Smooth muscle cell (in vitro differentiated cells): ENCODE measurements around the gene RPS6KC1. TPM values are rescaled to one million over a fixed set of nuclear protein-coding genes. Genes with fewer than 3 reads are reported as not detected.

ENCODE experiments used
- DNase-seq: peaks from one replicate; lab custom pipeline; 2025; ENCODE audit not compliant: unreplicated experiment; lab: John Stamatoyannopoulos, UW
- H2AFZ ChIP-seq: fragments of 200-600 bp; sonication (generic); 2 replicates; pipeline ENCODE4 v1.6.0; 2016; ENCODE audit warnings: antibody characterized with exemption, low read depth, mild to moderate bottlenecking
- H3F3A ChIP-seq: fragments of 200-600 bp; sonication (generic); 2 replicates; pipeline ENCODE4 v1.6.0; 2017; ENCODE audit warnings: antibody characterized with exemption, low read depth
- H3K27ac ChIP-seq: fragments of 200-600 bp; sonication (generic); 2 replicates; pipeline ENCODE4 v1.5.1; 2016; ENCODE audit warnings: low read depth, mild to moderate bottlenecking
- H3K27me3 ChIP-seq: fragments of 200-600 bp; sonication (generic); 2 replicates; pipeline ENCODE4 v1.6.1; 2016; ENCODE audit warnings: low read depth, mild to moderate bottlenecking
- H3K36me3 ChIP-seq: fragments of 200-600 bp; sonication (generic); 2 replicates; pipeline ENCODE4 v1.5.1; 2016; ENCODE audit warnings: low read depth
- H3K4me1 ChIP-seq: fragments of 200-600 bp; sonication (generic); 2 replicates; pipeline ENCODE4 v1.5.1; 2016; ENCODE audit warnings: low read depth
- H3K4me2 ChIP-seq: fragments of 200-600 bp; sonication (generic); 2 replicates; pipeline ENCODE4 v1.6.0; 2016; ENCODE audit warnings: mild to moderate bottlenecking
- H3K4me3 ChIP-seq: fragments of 200-600 bp; sonication (generic); 2 replicates; pipeline ENCODE4 v1.5.1; 2016; ENCODE audit warnings: mild to moderate bottlenecking
- H3K79me2 ChIP-seq: fragments of 200-600 bp; sonication (generic); 2 replicates; pipeline ENCODE4 v1.6.0; 2016; ENCODE audit warnings: low read depth, mild to moderate bottlenecking
- H3K9ac ChIP-seq: fragments of 200-600 bp; sonication (generic); 2 replicates; pipeline ENCODE4 v1.6.0; 2016; ENCODE audit warnings: low read depth
- H3K9me3 ChIP-seq: fragments of 200-600 bp; sonication (generic); replicated peaks from 2 replicates; pipeline ENCODE4 v1.5.1; 2016; ENCODE audit warnings: low read depth
- H4K20me1 ChIP-seq: fragments of 200-600 bp; sonication (generic); 2 replicates; pipeline ENCODE4 v1.6.0; 2016; ENCODE audit warnings: low read depth
- CTCF ChIP-seq: fragments of 200-600 bp; sonication (generic); IDR thresholded peaks from 2 replicates; pipeline ENCODE4 v1.5.1; 2017; ENCODE audit warnings: borderline replicate concordance, mild to moderate bottlenecking, antibody characterized with exemption; ENCODE audit not compliant: insufficient read depth, poor library complexity, severe bottlenecking
- WGBS: methylation state at CpG from one replicate; pipeline ENCODE4 v1.1.7; 2016; ENCODE audit warnings: low lambda C conversion rate; 5-methylcytosine and 5-hydroxymethylcytosine counted together
- polyA plus RNA-seq: library from polyadenylated mRNA; unstranded; fragments of >200 nt; fragmentation: Nextera tagmentation; extraction: Ambion mirVana; gene quantifications from 2 replicates; pipeline ENCODE4 v1.2.1, GENCODE V29; 2016
- total RNA-seq: library from RNA; depleted of rRNA; stranded (reverse); fragments of >200 nt; gene quantifications from 2 replicates; pipeline ENCODE4 v1.2.3, GENCODE V29; 2014

The RPS6KC1 gene
- total and polyA plus RNA-seq, 2 experiments from 2014 or later = 17.6 to 30.8 TPM

DNA sequence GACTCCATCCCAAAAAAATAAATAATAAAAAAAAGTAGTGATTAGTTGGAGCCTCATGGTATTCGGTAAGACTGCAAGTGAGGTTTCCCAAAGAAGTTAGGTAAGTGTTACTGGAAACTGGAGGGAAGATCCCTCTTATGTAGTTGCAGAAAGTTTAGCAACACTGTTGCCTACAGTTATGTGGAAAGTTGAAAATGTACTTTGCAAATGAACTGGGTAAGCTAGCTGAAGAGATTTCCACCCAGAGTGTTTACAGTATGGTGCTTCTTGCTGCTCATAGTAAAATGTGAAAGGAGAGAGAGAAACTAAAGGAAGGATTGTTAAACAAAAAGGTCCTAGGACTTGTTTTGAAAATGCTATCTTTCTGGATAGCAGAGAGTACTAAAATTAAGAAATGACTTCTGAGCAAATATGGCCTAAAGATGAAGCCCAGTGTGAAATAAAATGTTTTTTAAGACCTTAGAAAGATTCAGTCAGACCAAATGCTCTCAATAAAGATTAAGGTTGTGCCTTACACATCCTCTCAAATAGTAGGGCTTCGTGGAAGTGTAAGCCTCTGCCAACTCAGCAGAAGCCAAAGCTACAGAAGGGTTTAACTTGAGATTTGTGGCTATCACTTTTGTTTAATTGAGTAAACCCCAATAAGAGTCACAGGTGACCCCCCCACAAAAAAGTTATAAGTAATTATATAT lies 31.5 kb downstream of the RPS6KC1 start:
- H3K9me3 ChIP-seq = no peaks in the 10 kb centered on the region
- H3K27ac ChIP-seq = no peak overlapping the region
- no peak for TF ChIP-seq CTCF
- peaks cover 11% of the 10 kb centered on the region for H3K79me2 ChIP-seq
- H3K27me3 ChIP-seq = no peaks in the 10 kb centered on the region
- no peak for DNase-seq
- H3K36me3 ChIP-seq = peaks cover 5% of the 10 kb centered on the region
- no peak overlapping the region for H2AFZ ChIP-seq
- no peak overlapping the region for H3K4me2 ChIP-seq
- peaks cover 4% of the 10 kb centered on the region for H4K20me1 ChIP-seq
- WGBS = 65% methylated on average over 2 of the region's 2 CpGs
- no peaks in the 10 kb centered on the region for H3K4me1 ChIP-seq
- no peaks in the 10 kb centered on the region for H3F3A ChIP-seq
- no peak overlapping the region for H3K4me3 ChIP-seq
- no peak overlapping the region for H3K9ac ChIP-seq

DNA sequence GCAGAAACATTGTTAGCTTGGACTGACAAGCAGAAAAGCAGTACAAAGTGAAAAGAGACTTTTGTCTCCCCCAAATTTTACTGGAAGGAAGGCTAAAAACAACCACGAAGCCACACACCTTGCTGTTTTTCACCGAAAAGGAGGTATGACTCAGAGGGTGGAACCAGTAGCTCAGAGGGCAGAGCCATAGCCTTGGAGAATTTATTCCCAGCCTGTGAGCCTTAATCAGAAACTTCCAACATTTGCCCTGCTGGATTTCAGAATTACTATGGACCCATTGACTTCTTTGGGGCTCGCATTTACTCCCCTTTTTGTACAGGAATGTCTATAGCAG lies 32.0 kb downstream of the RPS6KC1 start:
- Histone ChIP-seq H3K79me2 (peaks cover 13% of the 10 kb centered on the region), H3K9ac (no peak overlapping the region), H4K20me1 (no peaks in the 10 kb centered on the region), H3K27me3 (no peaks in the 10 kb centered on the region), H2AFZ (no peak overlapping the region), H3F3A (no peaks in the 10 kb centered on the region), H3K4me2 (no peak overlapping the region), H3K36me3 (peaks cover 5% of the 10 kb centered on the region), H3K4me3 (no peak overlapping the region), H3K4me1 (no peaks in the 10 kb centered on the region), H3K27ac (no peak overlapping the region), H3K9me3 (no peaks in the 10 kb centered on the region)
- 79% methylated on average over 3 of the region's 3 CpGs for WGBS
- TF ChIP-seq CTCF = no peak
- no peak for DNase-seq

DNA sequence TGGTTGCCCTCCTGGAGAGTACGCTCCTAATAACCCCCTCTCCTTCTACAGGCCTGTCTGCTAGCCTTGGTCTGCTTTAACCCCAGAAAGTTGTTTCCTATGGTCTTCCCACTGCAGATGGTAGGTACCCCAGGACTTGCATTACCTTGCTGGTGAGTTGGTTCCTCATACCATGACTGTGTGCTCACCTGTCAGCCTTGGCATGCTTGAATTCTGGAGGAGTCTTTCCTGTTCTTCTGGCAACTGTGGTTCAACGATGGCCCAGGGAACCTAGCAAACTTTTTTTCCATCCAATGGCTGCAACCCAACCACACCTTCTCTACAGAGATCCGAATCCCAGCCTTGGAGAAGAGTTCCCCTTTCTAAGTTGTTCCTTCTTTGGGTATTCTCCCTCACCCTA lies 36.9 kb downstream of the RPS6KC1 start:
- TF ChIP-seq CTCF = no peak
- DNase-seq = no peak
- Histone ChIP-seq H3K27me3 (no peaks in the 10 kb centered on the region), H3K4me2 (no peak overlapping the region), H3K4me3 (no peak overlapping the region), H3K4me1 (no peaks in the 10 kb centered on the region), H3K9ac (no peak overlapping the region), H4K20me1 (peaks cover 5% of the 10 kb centered on the region), H3K36me3 (peaks cover 8% of the 10 kb centered on the region), H3K79me2 (peaks cover 20% of the 10 kb centered on the region), H3F3A (no peaks in the 10 kb centered on the region), H3K27ac (no peak overlapping the region), H3K9me3 (no peaks in the 10 kb centered on the region), H2AFZ (no peak overlapping the region)
- 94% methylated on average over 3 of the region's 3 CpGs for WGBS
